ENCODE data around the gene NXT1.

DNA sequence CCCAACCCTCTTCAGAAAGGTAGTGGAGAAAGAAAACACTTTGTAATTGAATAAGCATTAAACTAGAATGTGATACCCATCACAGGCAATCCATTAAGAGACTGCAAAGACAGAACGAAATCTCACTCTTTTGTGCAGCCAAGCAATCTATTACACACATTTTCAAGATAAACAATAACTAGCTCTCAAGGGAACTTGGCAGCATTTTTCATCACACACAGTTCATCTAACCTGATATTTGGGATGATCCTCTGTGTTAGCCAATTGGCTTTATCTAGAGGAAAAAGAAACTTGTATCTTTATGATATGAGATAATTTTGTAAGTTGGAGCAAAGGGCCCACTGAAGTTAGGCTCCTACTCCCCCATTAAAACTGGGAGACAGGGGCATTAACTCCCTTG is 9.9 kb downstream of the NXT1 start:
- TF ChIP-seq POLR2A (IDR thresholded peaks at IDR 0.05) = no peak
- TF ChIP-seq, protein P1, sequence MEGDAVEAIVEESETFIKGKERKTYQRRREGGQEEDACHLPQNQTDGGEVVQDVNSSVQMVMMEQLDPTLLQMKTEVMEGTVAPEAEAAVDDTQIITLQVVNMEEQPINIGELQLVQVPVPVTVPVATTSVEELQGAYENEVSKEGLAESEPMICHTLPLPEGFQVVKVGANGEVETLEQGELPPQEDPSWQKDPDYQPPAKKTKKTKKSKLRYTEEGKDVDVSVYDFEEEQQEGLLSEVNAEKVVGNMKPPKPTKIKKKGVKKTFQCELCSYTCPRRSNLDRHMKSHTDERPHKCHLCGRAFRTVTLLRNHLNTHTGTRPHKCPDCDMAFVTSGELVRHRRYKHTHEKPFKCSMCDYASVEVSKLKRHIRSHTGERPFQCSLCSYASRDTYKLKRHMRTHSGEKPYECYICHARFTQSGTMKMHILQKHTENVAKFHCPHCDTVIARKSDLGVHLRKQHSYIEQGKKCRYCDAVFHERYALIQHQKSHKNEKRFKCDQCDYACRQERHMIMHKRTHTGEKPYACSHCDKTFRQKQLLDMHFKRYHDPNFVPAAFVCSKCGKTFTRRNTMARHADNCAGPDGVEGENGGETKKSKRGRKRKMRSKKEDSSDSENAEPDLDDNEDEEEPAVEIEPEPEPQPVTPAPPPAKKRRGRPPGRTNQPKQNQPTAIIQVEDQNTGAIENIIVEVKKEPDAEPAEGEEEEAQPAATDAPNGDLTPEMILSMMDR (IDR thresholded peaks at IDR 0.05) = no peak
- no peak for TF ChIP-seq EP300 (IDR thresholded peaks at IDR 0.05)
